Panc1 (cell line): ENCODE data around the gene MBTPS1.

ENCODE experiments used
- POLR2AphosphoS5 ChIP-seq: IDR thresholded peaks from 2 replicates; pipeline ENCODE4 v1.6.1; 2012; ENCODE audit warnings: mild to moderate bottlenecking, low read depth, low read length, moderate library complexity
- TCF7L2 ChIP-seq: IDR thresholded peaks from 2 replicates; pipeline ENCODE4 v1.6.1; 2011; ENCODE audit warnings: mild to moderate bottlenecking, low read depth, low read length, inconsistent platforms
- TF ChIP-seq, protein P1 (sequence below): fragments of 450-650 bp; IDR thresholded peaks from 2 replicates; pipeline ENCODE4 v1.5.1; 2017; ENCODE audit warnings: mild to moderate bottlenecking

DNA sequence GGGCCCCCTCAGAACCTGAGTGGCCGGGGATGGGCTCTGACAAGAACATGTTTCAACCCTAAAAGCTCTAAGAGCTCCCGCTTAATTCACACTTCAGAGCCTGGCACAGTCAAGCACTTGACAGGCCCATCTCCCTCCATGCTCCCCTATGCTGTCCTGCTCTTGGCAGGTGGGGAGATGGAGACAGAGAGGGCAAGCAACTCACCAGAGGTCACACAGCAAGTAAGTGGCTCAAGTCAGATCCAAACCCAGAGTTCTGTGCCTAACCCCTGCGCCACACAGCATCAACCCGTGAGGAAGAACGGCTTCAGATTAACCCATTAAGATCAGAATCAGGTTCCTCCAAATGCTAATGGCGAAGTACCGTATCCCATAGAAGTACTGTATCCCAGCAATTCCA is 112.3 kb downstream of the MBTPS1 start:
- TF ChIP-seq, protein P1, sequence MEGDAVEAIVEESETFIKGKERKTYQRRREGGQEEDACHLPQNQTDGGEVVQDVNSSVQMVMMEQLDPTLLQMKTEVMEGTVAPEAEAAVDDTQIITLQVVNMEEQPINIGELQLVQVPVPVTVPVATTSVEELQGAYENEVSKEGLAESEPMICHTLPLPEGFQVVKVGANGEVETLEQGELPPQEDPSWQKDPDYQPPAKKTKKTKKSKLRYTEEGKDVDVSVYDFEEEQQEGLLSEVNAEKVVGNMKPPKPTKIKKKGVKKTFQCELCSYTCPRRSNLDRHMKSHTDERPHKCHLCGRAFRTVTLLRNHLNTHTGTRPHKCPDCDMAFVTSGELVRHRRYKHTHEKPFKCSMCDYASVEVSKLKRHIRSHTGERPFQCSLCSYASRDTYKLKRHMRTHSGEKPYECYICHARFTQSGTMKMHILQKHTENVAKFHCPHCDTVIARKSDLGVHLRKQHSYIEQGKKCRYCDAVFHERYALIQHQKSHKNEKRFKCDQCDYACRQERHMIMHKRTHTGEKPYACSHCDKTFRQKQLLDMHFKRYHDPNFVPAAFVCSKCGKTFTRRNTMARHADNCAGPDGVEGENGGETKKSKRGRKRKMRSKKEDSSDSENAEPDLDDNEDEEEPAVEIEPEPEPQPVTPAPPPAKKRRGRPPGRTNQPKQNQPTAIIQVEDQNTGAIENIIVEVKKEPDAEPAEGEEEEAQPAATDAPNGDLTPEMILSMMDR = no peak
- TF ChIP-seq TCF7L2 (no peak), POLR2AphosphoS5 (no peak)
